Midbrain (tissue), 1 donor: ENCODE results near the gene TP53.
"Not testable (repeated sequence)": the region's sequence is repeated elsewhere in the genome, so short reads cannot be mapped to it uniquely, and the experiment has no call there.

Source experiments
- DNase-seq: peaks from one replicate; lab custom pipeline; 2025; lab: John Stamatoyannopoulos, UW

The TP53 gene

GRCh38 chr17:7631398-7632380 lies 55.6 kb downstream of the TP53 start:
- DNase-seq, result no peak

GRCh38 chr17:7629939-7630571 lies 57.2 kb downstream of the TP53 start, which contains the start of gene SHBG:
Gene SHBG (plus strand): TSS chr17:7630135. CDS start chr17:7630173, 38 bp downstream.
- no peak for DNase-seq

- DNase-seq, result peak; percentile 94
Observed at GRCh38 chr17:7627250-7628121, 59.8 kb downstream of the TP53 start, which contains the start of gene SAT2. Gene SAT2 (minus strand): TSS chr17:7627821. CDS start chr17:7627635, 186 bp downstream.

- no peak for DNase-seq
Observed at GRCh38 chr17:7626956-7627249, 60.4 kb downstream of the TP53 start.

GRCh38 chr17:7626307-7626706 lies 61.0 kb downstream of the TP53 start:
- no peak for DNase-seq

GRCh38 chr17:7625749-7626148 lies 61.5 kb downstream of the TP53 start:
- DNase-seq, result not testable (repeated sequence)

GRCh38 chr17:7623661-7624060 lies 63.6 kb downstream of the TP53 start:
- no peak for DNase-seq

GRCh38 chr17:7620835-7621234 lies 66.5 kb downstream of the TP53 start:
- DNase-seq, result no peak

- DNase-seq, result no peak
Observed at GRCh38 chr17:7618608-7619007, 68.7 kb downstream of the TP53 start.
